Fibroblast of the conjunctiva (primary cell): ENCODE measurements around the gene CAMSAP1.

ENCODE experiments used
- DNase-seq: peaks from one replicate; pipeline ENCODE4 v3.0.0-alpha.2; 2010; ENCODE audit warnings: low read depth

The CAMSAP1 gene

DNA sequence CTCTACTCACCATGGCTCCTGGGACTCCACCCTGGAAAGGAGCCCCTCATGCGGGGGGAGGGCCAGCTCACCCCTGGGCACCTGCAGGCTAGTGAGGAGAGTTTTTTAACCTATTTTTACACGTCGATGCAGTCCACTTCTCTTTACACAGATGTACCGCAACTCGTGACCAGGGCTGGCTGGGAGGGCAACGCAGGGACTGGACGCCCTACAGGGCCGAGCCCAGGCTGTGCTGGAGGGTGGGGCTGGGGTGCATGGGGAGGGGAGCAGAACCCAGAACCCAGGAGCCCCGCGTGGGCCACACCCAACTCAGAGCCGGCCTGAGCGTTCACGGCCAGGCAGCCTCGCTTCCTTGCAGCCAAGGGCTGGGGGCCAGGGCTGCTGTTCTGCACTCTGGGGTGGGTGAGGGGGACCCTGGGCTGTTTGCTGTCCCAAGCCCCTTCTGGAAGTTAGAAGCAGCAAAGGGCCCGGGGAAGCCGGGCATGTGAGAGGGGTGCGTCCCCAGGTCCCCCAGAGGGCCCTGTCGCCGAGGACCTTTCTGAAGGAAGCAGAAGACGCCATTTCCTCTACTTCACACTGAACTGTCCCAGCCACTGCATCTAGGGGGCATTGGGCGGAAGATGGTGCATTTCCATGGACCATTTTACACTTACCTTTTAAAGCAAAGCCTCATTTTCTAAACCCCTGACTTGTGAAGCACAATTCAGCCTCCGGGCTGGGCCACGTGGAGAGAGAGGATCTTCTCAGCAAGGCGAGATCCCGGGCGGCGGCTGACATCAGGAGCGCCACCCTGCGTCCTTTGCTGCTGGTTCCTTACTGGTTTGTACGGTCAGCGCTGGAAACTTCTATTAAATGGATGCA, 114.8 kb downstream of the CAMSAP1 start:
- no peak for DNase-seq

DNA sequence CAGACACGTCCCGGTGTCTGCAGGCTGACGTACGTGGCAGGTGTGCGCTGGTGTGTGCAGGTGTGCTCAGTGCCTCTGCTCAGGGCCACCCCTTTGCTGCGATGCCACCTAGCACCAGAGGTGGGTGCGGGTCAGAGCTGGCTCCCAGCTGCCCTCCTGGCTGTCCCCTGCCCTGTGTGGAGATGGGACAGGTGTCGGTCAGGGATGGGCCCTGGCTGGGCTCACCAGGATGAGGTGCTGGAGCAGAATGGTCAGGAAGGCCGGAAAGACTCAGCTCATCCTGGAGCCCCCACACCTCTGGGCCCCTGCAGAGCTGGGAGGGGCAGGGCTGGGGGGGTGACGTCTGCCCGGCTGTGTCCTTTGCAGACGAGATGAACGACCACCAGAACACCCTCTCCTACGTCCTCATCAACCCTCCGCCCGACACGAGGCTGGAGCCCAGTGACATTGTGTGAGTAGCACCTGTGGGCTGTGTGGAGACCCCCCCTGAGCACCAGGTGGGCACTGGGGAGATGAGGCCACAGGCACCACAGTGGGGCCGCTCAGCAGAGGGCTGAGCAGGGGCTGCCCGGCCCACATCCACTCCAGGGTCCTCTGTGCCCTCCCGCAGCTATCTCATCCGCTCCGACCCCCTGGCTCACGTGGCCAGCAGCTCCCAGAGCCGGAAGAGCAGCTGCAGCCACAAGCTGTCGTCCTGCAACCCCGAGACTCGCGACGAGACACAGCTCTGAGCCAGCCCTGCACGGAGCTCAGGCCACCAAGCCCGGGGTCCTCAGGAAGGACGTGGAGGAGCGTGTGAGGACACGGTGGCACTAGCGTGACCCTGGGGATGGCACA, 115.7 kb downstream of the CAMSAP1 start:
- no peak for DNase-seq

DNA sequence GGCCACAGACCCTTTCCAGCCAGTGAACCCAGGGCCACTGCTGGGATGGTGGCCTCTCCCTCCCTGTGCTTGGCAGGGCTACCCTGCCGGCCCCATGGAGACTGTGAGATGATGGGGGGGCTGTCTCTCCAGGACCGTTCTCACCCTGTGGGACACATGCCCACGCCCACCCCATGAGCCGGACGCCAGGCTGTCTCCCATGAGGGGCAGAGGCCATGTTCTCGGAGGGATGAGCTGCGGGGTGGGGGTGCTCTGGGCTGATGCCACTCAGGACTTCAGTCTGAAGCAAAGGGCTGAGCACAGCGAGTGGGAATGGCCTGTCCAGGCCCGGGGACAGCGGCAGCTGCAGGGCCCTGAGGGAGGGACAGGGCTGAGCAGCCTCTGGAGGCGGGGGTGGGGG, 116.5 kb downstream of the CAMSAP1 start:
- DNase-seq = no peak

DNA sequence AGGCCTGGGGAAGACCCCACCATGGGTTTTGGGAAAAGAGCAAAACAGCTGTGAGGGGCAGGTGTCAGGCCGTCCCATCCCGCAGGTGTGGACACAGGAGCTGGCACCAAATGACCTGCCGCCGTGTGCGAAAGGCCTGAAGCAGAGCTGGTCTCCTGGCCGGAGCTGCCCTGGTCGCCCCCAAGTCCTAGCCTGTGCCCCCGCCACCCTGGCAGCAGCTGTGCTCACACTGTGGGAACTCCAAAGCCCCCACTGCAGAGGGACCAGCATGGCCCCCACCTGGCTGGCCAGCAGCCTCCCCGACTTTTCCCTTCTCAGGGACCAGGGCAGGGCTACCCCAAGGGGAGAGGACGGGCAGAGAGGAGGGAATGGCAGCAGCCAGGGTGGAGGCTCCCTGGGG, 117.0 kb downstream of the CAMSAP1 start:
- no peak for DNase-seq

DNA sequence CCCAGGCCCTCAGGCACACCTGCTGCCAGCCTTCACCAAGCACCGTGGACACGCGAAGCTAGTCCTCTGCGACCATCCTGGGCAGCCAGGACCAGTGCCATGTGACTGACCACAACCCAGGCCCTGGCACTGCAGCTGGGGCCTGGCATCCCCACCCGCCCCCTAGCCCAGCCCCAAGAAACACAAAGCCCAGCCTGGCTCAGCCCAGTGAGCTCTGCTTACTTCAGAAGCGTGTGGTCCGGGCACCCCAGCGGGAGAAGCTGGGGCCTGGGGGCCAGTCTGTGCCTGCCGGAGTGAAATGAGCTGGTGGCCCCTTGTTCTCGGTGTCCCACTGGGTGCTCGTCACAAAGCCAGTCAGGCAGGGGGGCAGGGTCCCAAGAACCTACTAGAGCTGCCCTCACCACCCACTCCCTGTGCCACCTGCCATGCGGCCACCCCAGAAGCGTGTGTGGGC, 117.5 kb downstream of the CAMSAP1 start:
- no peak for DNase-seq

DNA sequence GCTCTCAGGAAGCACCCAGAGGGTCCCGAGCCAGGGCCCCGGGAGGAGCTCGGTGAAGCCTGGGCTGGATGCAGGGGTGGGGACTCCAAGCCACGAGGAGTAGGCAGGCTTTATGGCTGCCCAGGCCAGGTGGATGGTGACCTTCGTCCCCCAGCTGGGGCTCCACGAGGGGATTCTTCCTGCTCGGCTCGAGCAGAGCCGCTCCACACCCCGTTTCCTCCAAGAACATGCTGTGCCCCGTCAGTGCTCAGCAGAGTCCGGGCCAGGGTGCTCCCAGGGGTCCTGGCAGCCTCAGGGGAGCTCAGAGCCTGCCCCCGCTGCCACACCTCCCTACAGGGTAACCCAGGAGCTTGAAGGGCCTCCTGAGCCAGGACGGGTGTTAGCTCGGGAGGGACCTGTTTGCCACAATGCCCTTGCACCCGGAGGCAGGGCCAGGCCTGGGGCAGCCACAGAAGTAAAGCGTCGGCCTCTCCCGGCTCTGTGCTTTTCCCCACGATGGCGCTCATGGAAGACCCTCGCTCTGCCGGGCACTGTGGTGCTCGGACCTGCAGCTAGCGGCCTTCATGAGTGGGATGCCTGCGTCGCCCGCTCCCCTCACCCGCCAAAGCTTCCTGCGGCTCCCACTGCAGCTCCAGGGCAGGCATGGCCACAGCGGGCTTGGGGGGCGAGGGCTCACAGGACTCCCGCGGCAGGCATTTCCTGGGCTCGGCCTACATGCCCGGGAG, 118.6 kb downstream of the CAMSAP1 start:
- no peak for DNase-seq

DNA sequence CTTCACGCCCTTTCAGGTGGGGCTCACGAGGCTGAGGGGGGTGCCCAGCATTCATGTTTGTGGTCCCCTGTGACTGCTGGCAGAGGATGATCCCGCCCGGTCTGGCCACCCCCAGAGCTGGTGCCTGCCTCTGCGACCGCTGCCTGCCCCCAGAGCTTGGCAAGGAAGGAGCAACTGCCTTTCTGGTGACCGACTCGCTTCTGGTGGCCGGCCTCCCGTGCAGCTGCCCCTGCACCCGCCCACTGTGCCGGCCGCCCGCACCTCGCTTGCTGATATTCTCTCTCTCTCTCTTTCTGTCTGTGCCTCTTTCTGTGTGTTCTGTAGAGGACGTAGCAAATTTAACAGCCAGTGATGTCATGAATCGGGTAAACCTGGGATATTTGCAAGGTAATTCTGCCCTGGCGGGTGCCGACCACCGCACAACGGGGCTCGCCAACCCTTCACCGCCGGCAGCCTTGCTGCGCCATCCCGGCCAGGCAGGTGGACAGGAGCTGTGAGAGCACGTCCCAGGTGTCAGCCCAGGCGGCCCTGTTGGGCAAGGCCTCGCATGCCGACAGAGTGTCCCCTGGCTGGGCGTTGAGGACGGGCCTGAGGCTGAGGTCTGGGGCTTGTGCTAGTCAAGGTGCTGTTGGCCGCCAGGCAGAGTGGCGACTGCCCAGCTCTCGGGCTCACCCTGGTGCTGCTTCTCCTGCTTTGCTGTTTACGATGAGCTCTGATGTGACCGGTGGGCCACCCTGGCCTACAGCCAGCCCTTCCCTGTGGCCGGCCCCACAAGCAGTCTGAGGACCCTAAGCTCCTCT, 119.4 kb downstream of the CAMSAP1 start:
- no peak for DNase-seq

DNA sequence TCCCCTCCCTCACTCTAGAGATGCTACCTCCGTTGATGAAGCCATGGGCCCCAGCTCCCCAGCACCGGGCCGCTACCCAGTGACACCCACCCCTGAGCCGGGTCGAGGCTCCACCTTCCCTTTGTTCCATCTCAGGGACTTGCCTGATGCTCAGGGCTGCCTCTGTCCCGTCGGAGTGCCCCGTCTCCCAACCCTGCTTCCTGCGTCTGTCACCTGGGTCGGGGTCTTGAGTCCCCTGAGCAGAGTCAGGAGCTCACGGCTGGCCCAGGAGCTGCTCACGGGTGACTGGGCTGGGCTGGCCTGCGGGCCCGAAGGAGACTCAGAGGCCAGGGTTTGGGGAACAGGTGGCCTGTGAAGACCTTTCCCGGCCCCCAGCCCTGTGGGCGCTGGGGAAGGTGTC, 120.0 kb downstream of the CAMSAP1 start:
- no peak for DNase-seq

DNA sequence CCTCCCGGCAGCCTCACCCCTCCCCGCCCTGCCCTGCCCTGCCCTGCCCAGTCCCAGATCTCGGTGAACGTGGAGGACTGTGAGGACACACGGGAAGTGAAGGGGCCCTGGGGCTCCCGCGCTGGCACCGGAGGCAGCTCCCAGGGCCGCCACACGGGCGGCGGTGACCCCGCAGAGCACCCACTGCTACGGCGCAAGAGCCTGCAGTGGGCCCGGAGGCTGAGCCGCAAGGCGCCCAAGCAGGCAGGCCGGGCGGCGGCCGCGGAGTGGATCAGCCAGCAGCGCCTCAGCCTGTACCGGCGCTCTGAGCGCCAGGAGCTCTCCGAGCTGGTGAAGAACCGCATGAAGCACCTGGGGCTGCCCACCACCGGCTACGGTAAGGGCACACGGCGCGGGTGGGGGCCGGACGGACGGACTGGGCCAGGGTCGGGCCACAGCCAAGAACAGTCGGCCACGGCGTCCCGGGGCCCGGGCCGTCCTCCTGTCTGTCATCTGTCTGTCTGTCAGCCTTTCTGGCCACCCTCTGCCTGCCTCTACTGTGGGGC, 121.1 kb downstream of the CAMSAP1 start:
- DNase-seq = no peak

DNA sequence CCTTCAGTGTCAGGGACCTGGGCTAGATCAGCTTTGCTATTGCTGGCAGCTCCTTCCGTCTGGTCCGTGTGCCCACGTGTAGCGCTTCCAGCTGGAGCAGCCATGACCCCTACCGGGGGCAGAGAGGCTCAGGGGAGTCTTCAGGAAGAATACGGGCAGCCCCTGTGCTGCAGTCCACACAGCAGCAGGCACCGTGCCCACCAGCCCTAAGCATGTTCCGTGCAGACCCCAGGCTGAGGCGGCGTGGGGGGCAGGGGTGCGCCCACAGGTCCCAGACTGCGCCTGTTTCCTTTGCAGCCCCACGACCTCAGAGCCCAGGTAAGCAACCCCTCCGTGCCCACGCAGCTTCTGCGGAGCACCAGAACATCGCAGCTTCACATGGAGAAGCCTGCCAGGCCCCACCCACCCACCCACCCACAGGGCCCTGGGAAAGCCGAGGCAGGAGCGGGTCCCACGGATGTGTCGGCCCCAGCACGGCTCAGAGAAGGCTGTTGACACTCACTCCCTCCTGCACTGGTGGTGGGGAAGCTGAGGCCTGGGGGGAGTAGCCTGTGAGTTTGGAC, 122.3 kb downstream of the CAMSAP1 start:
- DNase-seq = no peak

DNA sequence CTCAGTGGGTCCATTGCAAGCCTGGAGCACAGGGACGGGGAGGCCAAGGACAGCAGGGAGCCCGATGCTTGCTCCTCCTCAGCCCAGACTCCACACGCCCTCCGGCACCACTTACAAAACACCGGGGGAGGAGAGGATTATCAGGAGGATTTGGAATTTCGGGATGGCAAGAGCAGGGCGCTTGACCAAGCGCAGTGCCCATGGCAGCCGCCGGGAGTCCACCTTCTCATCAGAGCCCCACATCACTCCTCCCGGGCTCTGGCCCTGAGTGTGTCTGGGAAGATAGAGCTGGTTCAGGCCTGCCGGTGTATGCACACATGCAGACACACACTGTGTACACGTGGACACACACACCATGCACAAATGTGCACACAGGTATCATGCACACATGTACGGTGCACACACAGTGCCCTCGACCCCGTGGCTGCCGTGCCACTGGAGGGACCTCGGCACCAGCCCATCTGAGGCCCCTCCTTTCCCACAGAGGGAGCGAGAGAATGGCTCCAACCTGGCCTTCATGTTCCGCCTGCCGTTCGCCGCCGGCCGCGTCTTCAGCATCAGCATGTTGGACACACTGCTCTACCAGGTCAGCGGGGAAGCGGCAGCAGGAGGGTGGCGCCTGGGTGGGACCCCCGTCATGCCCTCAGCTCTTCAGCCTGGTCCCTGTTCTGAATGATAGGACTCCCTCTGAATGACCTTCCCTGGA, 123.7 kb downstream of the CAMSAP1 start:
- no peak for DNase-seq

DNA sequence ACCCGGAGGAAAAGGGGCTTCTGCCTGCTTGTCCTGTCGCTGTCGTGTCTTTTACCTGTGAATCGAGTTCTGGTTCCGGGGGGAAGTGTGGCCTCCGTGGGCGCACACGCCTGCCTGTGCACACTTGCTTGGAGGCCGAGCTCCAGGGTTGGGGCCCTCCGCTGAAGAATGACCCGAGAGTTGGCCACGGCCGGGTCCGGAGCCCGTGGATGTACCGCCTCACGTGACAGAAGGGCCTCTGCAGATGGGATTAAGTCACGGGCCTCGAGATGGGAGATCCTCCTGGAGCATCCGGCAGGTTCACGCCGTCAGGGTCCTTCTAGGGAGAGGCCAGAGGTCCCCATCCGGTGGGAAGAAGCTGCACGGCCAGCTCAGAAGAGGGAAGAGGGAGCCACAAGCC, 124.4 kb downstream of the CAMSAP1 start:
- no peak for DNase-seq

DNA sequence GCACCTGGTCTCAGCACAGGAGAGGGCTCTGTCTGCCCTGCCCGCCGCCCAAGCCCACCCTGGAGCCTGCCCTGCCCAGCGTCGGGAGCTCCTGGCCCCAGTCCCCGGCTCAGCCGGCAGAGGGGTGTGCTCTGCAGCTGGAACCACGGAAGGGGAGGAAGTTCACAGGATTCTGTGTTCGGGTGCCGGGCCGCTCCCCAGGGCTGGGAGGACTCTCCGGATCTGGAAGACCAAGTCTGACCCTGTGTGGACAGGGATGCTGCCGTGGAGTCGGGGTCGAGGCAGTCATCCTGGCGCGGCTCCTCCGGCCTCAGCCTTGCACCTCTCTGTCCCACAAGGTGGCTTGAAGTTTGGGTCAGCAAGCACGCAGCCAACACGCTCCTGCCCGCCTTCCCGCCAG, 126.7 kb downstream of the CAMSAP1 start:
- DNase-seq = no peak

DNA sequence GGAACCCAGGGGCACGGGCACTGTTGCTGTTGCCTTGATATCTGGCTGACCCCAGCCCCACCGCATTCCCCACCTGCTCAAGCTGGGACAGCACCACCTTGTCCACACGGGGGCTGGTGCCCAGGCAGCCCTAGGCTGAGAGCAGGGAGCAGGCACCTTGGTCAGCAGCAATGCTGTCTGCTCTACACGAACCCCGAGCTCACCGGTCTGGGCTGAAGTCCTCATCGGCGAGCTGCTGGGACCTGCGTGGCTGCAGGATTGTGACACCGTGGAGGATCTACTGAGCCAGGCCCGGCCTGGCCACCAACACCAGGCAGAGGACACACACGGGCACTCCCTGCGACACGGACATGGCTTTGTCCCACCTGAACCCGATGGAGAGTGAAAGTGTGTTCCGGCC, 127.3 kb downstream of the CAMSAP1 start:
- no peak for DNase-seq

DNA sequence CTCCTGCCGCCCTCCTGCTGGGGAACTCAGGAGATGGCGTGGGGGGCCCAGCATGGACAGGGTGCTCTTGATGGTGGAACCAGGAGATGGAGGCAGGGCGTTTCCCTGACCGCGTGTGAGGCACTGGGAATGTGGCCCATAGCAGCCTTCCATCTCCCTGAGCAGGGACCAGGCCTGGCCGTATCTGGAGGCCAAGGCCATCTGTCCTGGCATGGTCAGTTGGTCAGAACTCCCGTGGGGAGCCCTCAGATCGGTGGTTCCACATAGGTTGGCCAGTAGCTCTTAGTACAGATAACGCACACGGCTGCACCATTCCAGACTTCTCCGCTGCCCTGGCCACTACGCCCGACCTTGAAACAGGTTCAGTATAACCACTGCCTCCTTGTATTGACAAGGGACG, 127.8 kb downstream of the CAMSAP1 start:
- DNase-seq = no peak

DNA sequence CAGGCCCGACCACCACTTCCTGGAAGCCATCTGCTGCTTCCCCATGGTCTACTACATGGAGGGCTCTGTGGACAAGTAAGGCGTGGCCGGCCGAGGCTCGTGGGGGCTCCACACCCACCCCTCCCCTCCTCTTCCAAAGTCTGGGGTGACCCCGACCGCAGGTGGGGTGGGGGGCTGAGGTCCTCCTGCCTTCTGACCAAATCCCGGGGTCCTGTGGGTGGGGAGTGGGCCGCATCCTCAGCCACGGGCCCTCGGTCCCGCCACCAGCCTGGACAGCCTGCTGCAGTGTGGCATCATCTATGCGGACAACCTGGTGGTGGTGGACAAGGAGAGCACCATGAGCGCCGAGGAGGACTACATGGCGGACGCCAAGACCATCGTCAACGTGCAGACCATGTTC, 128.9 kb downstream of the CAMSAP1 start:
- no peak for DNase-seq

DNA sequence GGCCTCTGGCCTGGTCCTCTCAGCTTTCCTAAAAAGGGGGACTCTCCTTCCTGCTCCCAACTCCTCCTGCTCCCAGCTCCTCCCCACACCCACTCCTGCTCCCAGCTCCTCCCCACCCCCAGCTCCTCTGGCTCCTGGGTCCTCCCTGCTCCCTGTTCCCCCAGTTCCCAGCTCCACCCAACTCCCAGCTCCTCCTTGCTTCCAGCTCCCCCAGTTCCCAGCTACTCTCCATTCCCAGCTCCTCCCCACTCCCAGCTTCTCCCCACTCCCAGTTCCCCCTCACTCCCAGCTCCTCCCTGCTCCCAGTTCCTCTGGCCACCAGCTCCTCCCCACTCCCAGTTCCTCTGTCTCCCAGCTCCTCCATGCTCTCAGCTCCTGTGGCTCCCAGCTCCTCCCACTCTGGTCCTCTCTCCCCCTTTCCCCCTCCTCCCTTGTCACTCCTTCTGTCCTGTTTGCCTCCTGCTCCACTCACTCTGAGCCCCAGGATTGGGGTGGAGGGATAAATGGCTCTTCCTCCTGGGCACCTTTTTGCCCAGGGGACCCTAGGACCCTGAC, 129.6 kb downstream of the CAMSAP1 start:
- no peak for DNase-seq

DNA sequence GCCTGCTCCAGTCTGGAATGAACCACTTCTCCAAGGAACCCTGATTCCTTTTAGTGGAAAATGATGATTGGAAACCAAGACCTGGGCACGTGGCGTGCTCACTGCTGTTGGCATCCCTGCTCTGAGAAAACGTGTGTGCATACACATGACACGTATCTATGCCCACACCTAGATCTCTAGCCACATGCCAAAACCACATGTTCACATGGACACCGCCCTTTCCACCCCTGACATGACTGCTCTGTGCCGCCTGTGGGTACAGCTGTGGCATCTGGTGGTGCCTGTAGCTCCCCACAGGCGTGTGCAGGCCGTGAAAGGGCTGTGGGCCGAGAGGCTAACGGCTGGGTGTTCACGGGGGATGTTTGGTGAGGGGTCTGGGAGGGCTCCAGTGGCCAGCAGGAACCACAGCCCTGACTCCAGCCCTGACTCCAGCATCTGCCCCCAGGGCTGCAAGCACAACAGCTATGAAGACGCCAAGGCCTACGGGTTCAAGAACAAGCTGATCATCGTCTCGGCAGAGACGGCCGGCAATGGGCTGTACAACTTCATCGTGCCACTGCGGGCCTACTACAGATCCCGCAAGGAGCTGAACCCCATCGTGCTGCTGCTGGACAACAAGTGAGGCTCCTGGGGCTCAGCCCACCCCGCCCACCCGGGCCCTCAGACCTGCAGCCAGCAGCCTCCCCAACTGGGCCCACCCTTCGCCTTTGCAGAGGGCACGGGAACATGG, 130.3 kb downstream of the CAMSAP1 start:
- no peak for DNase-seq

DNA sequence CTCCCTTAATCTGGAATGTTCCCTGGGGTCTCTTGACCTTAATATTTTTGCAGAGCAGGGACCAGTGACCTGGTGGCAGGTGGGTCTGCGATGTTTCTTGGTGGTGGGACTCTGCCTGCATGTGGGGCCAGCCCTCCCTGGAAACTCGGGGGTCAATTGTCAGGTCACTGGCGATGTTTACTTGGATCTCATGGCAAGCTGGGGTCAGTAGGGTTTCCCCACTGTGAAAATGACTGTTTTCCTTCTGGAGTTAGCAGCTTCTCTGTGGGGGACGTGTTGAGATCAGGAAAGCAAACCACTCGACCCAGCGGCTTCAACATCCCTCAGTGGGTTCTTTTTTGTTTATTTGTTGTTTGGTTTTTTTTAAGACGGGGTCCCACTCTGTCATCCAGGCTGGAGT, 131.4 kb downstream of the CAMSAP1 start:
- no peak for DNase-seq
